GM10266 (cell line): ENCODE data around the gene PAFAH2.

Experiments used
- DNase-seq: peaks from one replicate; pipeline ENCODE4 v3.0.0; 2012; ENCODE audit errors: extremely low spot score
- CTCF ChIP-seq: IDR thresholded peaks from 2 replicates; pipeline ENCODE4 v1.5.1; 2012; ENCODE audit warnings: mild to moderate bottlenecking, low read depth; ENCODE audit not compliant: control insufficient read depth, insufficient read depth; ENCODE audit errors: missing control alignments

The PAFAH2 gene

GRCh38 chr1:26043765-26044164 is 45.9 kb upstream of the PAFAH2 start:
- TF ChIP-seq CTCF = no peak
- DNase-seq = no peak

- no peak for DNase-seq
- no peak for TF ChIP-seq CTCF
Measured at GRCh38 chr1:26041978-26042377, 44.1 kb upstream of the PAFAH2 start.

- no peak for TF ChIP-seq CTCF
- DNase-seq = no peak
Measured at GRCh38 chr1:26041401-26041800, 43.5 kb upstream of the PAFAH2 start.

- TF ChIP-seq CTCF = no peak
- no peak for DNase-seq
Measured at GRCh38 chr1:26038904-26039303, 41.0 kb upstream of the PAFAH2 start.

- no peak for DNase-seq
- TF ChIP-seq CTCF = no peak
Measured at GRCh38 chr1:26038477-26038876, 40.6 kb upstream of the PAFAH2 start.

GRCh38 chr1:26037904-26038303 is 40.0 kb upstream of the PAFAH2 start:
- no peak for DNase-seq
- no peak for TF ChIP-seq CTCF

GRCh38 chr1:26036756-26037281 is 39.0 kb upstream of the PAFAH2 start:
- TF ChIP-seq CTCF = no peak
- no peak for DNase-seq
